Vagina (tissue), 2 donors: ENCODE measurements around the gene PEBP1.
"Not testable (repeated sequence)": the region's sequence is repeated elsewhere in the genome, so short reads cannot be mapped to it uniquely, and the experiment has no call there.

Experiments
- CTCF ChIP-seq, 3 experiments: fragments of 450-650 bp in 2 of 3; fragments of 200-600 bp in 1 of 3; sonication (generic) in 1 of 3; IDR thresholded peaks; one replicate each; pipeline ENCODE4 v1.5.1; 2017 to 2019; ENCODE audit warnings: antibody characterized with exemption in 3 of 3, mild to moderate bottlenecking in 2 of 3, moderate library complexity in 2 of 3
- POLR2A ChIP-seq, 2 donors: fragments of 450-650 bp; IDR thresholded peaks; one replicate each; pipeline ENCODE4 v1.6.1; 2017; ENCODE audit warnings: antibody characterized with exemption in 2 of 2, mild to moderate bottlenecking in 2 of 2, moderate library complexity in 2 of 2
- POLR2AphosphoS5 ChIP-seq, 2 donors: sonication (generic); formaldehyde crosslinking; IDR thresholded peaks; one replicate each; pipeline ENCODE4 v1.9.0; 2017; ENCODE audit warnings: antibody characterized with exemption in 2 of 2, mild to moderate bottlenecking in 2 of 2, low read depth in 1 of 2; ENCODE audit not compliant: insufficient read depth in 1 of 2

GRCh38 chr12:118129436-118129835, 6.5 kb upstream of the PEBP1 start:
- not testable (repeated sequence) for TF ChIP-seq POLR2AphosphoS5 (IDR thresholded peaks at IDR 0.05; ENCODE audit: insufficient read depth in 1 of 2, low read depth in 1 of 2); CTCF (IDR thresholded peaks at IDR 0.05); POLR2A (IDR thresholded peaks at IDR 0.05)
